Activated B cell treated with CpG ODN at 0.5 μM for 24 hours (primary cell): ENCODE measurements around the gene FGGY. TPM values are rescaled to one million over a fixed set of nuclear protein-coding genes. Genes with fewer than 3 reads are reported as not detected.

Source experiments
- ATAC-seq: fragments of 200-7000 bp; cut with Tn5 transposase; one replicate; pipeline ENCODE4 v1.10.0; 2021; ENCODE audit warnings: low read depth, mild to moderate bottlenecking, moderate library complexity
- CTCF ChIA-PET: fragments of 350-600 bp; sonication (Branson Sonifier 250); formaldehyde crosslinking; loops from one replicate; lab custom pipeline; 2021; ENCODE audit warnings: antibody characterized with exemption; lab: Charles Lee
- POLR2A ChIA-PET: fragments of 350-600 bp; sonication (Branson Sonifier 250); formaldehyde crosslinking; loops from one replicate; lab custom pipeline; 2021; ENCODE audit warnings: antibody characterized with exemption; lab: Charles Lee
- DNase-seq: peaks from one replicate; pipeline ENCODE4 v3.0.0; 2022
- H3K27ac Mint-ChIP-seq: one replicate; pipeline ENCODE4 v1.8.0; 2020; ENCODE audit warnings: mixed read lengths
- H3K27me3 Mint-ChIP-seq: one replicate; pipeline ENCODE4 v1.8.0; 2021; ENCODE audit warnings: mixed read lengths
- H3K36me3 Mint-ChIP-seq: one replicate; pipeline ENCODE4 v1.8.0; 2021; ENCODE audit warnings: low read depth, mixed read lengths
- H3K4me1 Mint-ChIP-seq: one replicate; pipeline ENCODE4 v1.8.0; 2021; ENCODE audit warnings: mixed read lengths
- H3K4me3 Mint-ChIP-seq: one replicate; pipeline ENCODE4 v1.8.0; 2020; ENCODE audit warnings: mild to moderate bottlenecking, mixed read lengths
- H3K9me3 Mint-ChIP-seq: one replicate; pipeline ENCODE4 v1.8.0; 2020; ENCODE audit warnings: mixed read lengths
- CTCF ChIP-seq: fragments of 200-600 bp; IDR thresholded peaks from one replicate; pipeline ENCODE4 v1.8.0; 2022; ENCODE audit warnings: antibody characterized with exemption, mild to moderate bottlenecking
- intact Hi-C: fragments of 100-400 bp; cut with micrococcal nuclease; formaldehyde crosslinking; loops from one replicate; pipeline ENCODE4 v1.15.1; 2024
- total RNA-seq: library from RNA; stranded (reverse); gene quantifications from 2 replicates; pipeline ENCODE4 v1.2.3, GENCODE V29; 2022

The FGGY gene
- total RNA-seq, 1 donor from 2014 or later: 24.0 TPM

DNA sequence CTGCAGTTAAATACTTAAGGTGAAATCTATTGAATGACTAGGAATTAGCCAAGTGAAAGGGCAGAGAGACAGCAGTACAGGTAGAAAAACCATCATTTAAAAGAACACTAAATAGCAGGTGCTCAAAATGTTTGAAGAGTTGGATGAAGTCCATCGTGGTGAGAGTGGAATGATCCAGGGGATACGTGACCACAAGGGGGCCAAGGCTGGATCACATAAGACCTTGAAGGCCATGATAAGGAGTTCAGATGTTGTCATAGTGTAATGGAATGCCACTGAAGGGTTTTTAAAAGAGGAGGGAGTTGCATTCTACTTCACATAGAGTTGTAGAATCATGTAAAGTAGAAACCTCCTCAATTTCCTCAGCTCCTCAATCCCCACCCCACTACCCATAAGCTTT lies 483.1 kb downstream of the FGGY start:
- DNase-seq (no peak), ATAC-seq (no peak)
- H3K4me3 Mint-ChIP-seq: no peak overlapping the region
- ChIA-PET POLR2A (no interaction called here), CTCF (interaction anchor here (0.9 kb wide), 1 partner anchor 34 kb away, joined by 3 read pairs; no protein-coding TSS in a partner anchor)
- H3K9me3 Mint-ChIP-seq: no peaks in the 10 kb centered on the region
- intact Hi-C loops: no loop called here
- no peaks in the 10 kb centered on the region for H3K27me3 Mint-ChIP-seq
- no peak overlapping the region for H3K27ac Mint-ChIP-seq
- TF ChIP-seq CTCF: no peak
- no peaks in the 10 kb centered on the region for H3K36me3 Mint-ChIP-seq
- no peaks in the 10 kb centered on the region for H3K4me1 Mint-ChIP-seq

- Mint-ChIP-seq H3K9me3 (peaks cover 27% of the 10 kb centered on the region), H3K4me3 (no peak overlapping the region), H3K27me3 (peaks cover 4% of the 10 kb centered on the region), H3K36me3 (peaks cover 3% of the 10 kb centered on the region), H3K4me1 (no peaks in the 10 kb centered on the region), H3K27ac (no peak overlapping the region)
- intact Hi-C loops: no loop called here
- POLR2A ChIA-PET: no interaction called here
- no peak for TF ChIP-seq CTCF
- no peak for DNase-seq
- CTCF ChIA-PET: no interaction called here
- no peak for ATAC-seq
Measured at GRCh38 chr1:59788825-59789224, 491.9 kb downstream of the FGGY start.

GRCh38 chr1:59798600-59798999 lies 501.7 kb downstream of the FGGY start:
- H3K4me3 Mint-ChIP-seq: no peak overlapping the region
- ChIA-PET POLR2A (no interaction called here), CTCF (no interaction called here)

GRCh38 chr1:59803458-59804038 lies 506.7 kb downstream of the FGGY start:
- Mint-ChIP-seq H3K4me1 (no peaks in the 10 kb centered on the region), H3K27me3 (peaks cover 8% of the 10 kb centered on the region), H3K36me3 (no peaks in the 10 kb centered on the region), H3K9me3 (peaks cover 2% of the 10 kb centered on the region), H3K27ac (no peak overlapping the region), H3K4me3 (no peak overlapping the region)
- ChIA-PET CTCF (no interaction called here), POLR2A (no interaction called here)
- intact Hi-C loops: no loop called here
- ATAC-seq (no peak), DNase-seq (no peak)
- no peak for TF ChIP-seq CTCF

More at GRCh38 chr1:59798600-59798999, 501.7 kb downstream of the FGGY start:
- no peaks in the 10 kb centered on the region for H3K4me1 Mint-ChIP-seq
- no peaks in the 10 kb centered on the region for H3K36me3 Mint-ChIP-seq
- intact Hi-C loops: no loop called here
- peaks cover 15% of the 10 kb centered on the region for H3K9me3 Mint-ChIP-seq
- DNase-seq: no peak
- no peak overlapping the region for H3K27ac Mint-ChIP-seq
- peaks cover 7% of the 10 kb centered on the region for H3K27me3 Mint-ChIP-seq
- no peak for TF ChIP-seq CTCF
- no peak for ATAC-seq

GRCh38 chr1:59804301-59804700 lies 507.4 kb downstream of the FGGY start:
- DNase-seq (no peak), ATAC-seq (no peak)
- no peak for TF ChIP-seq CTCF
- intact Hi-C loops: no loop called here
- no peak overlapping the region for H3K27ac Mint-ChIP-seq
- CTCF ChIA-PET: no interaction called here
- peaks cover 2% of the 10 kb centered on the region for H3K9me3 Mint-ChIP-seq
- H3K4me1 Mint-ChIP-seq: no peaks in the 10 kb centered on the region
- H3K27me3 Mint-ChIP-seq: peaks cover 14% of the 10 kb centered on the region
- H3K4me3 Mint-ChIP-seq: no peak overlapping the region
- POLR2A ChIA-PET: no interaction called here
- H3K36me3 Mint-ChIP-seq: no peaks in the 10 kb centered on the region
